ENCODE data around the gene ASIC4.

ASIC4 gene, protein sequence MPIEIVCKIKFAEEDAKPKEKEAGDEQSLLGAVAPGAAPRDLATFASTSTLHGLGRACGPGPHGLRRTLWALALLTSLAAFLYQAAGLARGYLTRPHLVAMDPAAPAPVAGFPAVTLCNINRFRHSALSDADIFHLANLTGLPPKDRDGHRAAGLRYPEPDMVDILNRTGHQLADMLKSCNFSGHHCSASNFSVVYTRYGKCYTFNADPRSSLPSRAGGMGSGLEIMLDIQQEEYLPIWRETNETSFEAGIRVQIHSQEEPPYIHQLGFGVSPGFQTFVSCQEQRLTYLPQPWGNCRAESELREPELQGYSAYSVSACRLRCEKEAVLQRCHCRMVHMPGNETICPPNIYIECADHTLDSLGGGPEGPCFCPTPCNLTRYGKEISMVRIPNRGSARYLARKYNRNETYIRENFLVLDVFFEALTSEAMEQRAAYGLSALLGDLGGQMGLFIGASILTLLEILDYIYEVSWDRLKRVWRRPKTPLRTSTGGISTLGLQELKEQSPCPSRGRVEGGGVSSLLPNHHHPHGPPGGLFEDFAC

DNA sequence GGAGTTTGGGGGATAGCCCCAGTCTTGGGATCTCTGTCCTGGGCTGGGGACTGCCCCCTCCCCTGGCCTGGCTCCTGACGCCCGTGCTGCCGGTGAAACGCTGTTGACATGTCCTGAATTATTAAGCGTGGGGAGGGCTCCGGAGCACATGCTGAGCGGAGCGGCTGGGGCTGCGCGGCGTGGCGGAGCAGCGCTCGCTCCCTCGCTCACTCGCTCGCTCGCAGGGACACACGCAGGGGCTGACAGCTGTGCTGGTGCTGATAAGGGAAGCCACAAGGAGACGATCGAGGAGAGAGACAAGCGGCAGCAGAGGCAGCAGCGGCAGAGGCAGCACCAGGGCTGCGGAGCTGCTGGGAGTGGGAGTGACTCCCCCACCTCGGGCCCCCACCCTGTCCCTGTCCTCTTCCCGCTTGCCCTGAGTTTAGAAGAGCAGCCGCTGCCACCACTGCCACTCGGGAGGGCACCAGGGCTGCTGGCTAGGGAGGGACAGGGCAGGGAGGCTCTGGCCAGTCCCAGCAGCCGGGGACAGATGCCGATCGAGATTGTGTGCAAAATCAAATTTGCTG is at the start of gene ASIC4:
TSS of gene ASIC4 (plus strand) at position 287 of the 566 bp plus-strand sequence. CDS start at position 530, 243 bp downstream.
- no peak for DNase-seq

DNA sequence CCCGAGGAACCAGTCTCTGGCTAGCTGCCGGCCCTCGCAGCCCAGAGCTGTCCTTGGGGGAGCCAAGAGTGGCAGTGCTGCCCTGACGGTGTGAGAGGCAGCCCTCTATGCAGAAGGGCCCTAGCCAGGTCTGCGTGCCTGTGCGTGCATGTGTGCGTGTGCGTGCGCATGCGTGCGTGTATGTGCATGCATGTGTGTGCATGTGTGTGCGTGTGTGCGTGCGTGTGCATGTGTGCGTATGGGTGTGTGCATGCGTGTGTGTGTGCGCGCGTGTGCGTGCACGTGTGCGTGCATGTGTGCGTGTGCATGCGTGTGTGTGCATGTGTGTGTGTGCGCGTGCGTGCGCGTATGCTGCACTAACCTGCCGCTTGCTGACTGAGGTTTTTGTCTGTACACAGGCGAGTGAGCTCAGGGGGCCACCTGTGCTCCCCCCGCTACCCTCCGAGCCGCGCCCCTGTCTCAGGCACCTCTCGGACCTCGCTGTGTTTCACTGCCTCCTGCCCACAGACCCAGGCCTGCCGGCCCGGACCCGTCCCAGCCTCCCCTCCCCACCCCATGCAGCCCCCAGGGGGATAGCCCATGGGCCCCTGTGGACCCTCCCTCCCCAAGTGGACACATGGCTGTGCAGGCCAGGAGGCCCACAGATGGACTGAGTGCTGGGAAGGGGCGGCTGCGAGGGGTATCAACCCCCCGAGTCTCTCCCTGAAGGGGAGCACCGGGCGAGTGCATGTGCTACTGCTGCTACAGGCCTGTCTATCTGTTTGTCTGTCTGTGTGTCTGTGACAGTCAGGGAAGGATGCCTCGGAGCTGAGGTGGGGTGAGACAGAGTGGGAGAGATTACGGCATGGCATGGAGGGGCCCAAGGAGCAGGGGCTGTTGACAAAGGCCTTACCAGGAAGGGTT is 48.4 kb upstream of the ASIC4 start:
- DNase-seq: no peak

DNA sequence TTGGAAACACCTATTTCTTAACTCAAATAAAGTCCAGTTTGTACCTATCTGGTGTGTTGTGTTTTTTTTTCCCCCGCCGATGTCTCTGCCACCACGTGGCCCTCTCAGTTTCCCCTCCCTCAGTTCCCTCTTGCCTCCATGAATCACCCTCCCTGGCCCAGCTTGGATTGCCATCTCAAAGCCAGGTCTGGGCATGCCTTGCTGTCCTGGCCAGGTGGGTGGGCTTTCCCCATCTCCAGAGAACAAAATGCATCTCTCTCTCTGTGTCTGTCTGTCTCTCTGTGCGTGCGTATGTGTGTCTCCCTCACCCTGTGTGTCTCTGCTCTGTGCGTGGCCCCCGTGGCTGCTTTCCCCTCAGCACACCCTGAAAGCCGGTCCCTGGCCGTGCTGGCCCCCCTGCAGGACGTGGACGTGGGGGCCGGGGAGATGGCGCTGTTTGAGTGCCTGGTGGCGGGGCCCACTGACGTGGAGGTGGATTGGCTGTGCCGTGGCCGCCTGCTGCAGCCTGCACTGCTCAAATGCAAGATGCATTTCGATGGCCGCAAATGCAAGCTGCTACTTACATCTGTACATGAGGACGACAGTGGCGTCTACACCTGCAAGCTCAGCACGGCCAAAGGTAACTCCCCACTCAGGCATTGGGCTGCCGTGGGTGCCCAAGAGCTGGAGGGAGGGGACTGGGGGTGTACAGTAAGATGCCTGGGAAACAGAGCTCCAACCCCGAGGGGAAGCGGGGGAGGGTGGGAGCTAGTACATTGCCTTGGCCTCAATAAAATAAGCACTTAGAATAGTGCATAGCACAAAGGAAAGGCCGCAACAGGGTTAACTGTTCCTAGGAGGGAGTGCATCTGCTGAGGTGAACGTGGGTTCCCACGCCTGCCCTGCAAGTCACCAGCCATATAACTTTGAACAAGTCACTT is 47.2 kb upstream of the ASIC4 start:
- no peak for DNase-seq

DNA sequence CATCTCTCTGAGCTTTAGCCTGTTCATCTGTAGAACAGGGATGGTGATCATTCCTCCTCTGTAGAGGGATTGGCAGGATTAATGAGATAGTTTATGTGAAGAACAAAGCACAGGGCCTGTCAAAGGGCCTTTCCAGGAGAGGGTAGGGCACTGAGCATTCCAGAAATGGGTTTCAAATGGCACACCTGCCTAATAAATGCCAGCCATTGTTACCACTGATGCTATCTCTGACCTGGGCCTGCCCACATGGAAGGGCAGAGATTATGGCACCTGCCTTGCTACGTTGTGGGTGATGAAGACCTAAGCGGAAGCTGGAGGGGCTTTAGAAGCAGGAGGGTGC is 46.6 kb upstream of the ASIC4 start:
- DNase-seq: no peak

DNA sequence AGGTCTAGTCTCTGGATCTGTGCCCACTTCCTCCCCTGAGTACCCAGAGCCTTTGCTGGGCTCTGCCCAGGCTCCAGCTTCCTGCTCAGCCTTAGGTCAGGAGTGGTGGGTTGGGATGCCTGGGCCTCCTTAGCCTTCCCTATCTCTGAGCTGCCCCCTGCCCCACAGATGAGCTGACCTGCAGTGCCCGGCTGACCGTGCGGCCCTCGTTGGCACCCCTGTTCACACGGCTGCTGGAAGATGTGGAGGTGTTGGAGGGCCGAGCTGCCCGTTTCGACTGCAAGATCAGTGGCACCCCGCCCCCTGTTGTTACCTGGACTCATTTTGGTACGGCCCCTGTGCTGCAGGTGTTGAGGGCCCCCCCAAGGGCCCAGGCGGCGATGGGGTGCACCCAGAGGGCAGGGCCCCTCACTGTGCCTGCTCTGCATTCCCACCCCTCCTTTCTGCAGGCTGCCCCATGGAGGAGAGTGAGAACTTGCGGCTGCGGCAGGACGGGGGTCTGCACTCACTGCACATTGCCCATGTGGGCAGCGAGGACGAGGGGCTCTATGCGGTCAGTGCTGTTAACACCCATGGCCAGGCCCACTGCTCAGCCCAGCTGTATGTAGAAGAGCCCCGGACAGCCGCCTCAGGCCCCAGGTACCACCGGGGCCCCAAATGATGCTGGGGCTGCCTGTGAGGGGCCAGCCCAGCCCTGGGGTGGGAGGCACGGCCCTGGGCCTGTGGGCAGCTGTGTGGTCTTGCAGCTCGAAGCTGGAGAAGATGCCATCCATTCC is 45.7 kb upstream of the ASIC4 start:
- no peak for DNase-seq

DNA sequence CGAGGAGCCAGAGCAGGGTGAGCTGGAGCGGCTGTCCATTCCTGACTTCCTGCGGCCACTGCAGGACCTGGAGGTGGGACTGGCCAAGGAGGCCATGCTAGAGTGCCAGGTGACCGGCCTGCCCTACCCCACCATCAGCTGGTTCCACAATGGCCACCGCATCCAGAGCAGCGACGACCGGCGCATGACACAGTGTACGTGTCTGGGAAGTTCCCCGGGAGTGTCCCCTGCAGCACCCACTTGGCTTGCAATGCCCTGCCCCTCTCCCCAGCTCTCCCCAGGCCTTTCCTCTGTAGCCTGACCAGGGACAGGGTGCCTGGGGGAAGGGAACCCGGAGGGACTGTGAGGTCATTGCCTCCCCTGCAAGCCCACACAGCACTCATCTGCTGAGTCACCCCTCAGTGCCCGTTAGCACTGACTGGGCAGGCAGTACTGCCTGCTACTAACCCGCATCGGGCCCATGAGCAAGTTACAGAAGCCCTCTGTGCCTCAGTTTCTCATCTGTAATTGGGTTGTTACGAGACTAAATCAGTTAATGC is 45.0 kb upstream of the ASIC4 start:
- no peak for DNase-seq

DNA sequence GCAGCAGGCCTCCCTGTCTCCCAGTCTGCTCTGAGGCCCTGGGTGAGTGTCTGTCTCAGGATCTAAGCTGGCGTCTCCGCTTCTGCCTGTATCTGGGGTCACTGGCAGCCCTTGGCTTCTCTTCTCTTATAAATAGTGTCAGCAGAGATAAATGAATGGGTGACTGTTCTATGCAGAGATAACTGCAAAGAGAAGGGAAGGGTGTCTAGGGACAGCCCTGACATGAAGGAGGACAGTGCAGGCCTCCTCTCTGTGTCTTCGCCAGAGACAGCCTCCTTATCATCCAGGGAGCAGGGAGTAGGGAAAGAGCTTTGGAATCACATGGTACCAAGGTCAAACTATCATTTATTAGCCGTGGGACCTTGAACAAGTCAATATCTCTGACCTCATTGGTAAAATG is 43.9 kb upstream of the ASIC4 start:
- DNase-seq: no peak

DNA sequence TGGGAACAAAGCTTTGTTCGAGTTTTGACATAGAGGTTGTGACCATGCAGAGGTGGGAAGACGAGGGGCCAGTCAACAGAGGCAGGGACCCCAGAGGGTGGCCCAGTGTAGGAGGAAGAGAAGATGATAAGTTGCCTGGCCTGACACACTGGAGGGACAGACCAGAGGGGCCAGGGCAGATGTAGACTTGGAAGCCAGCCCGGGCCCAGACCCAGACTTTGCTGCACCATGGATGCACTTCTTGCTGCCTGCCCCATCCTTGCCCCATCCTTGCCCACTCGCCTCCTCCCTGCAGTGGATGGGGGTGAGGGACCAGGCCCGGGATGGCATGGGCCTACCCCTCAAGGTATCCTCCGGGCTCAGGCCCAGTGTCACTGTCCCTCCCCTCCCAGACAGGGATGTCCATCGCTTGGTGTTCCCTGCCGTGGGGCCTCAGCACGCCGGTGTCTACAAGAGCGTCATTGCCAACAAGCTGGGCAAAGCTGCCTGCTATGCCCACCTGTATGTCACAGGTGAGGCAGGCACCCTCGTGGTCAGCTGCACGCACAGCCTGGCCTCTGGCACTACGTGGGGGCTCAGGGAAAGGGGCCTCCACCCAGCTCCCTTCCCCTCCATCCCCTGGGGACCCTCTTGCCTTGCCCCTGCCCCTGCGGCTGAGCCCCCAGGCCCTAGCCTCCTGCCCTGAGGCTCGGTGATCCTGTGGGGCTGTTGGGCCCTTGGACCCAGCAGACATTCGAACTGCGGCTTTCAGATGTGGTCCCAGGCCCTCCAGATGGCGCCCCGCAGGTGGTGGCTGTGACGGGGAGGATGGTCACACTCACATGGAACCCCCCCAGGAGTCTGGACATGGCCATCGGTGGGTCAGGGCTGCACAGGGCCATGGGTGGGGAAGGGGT is 42.6 kb upstream of the ASIC4 start:
- DNase-seq: no peak

DNA sequence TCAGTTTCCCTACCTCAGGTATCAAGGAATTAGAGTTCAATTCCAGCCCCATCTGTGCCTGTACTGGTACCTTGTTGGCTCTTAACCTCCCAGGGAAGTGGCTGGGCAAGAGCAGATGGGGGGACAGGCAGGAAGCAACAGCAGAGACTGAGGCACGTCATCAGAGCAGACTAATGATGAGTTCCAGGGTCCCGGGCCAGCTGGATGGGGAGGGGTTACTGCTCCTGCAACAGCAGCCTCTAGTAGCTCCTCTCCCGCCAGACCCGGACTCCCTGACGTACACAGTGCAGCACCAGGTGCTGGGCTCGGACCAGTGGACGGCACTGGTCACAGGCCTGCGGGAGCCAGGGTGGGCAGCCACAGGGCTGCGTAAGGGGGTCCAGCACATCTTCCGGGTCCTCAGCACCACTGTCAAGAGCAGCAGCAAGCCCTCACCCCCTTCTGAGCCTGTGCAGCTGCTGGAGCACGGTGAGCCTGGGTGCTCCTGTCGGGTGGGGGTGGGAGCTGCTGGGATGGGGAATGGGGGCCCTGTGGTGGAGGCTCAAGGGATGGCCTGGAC is 41.6 kb upstream of the ASIC4 start:
- DNase-seq: no peak

DNA sequence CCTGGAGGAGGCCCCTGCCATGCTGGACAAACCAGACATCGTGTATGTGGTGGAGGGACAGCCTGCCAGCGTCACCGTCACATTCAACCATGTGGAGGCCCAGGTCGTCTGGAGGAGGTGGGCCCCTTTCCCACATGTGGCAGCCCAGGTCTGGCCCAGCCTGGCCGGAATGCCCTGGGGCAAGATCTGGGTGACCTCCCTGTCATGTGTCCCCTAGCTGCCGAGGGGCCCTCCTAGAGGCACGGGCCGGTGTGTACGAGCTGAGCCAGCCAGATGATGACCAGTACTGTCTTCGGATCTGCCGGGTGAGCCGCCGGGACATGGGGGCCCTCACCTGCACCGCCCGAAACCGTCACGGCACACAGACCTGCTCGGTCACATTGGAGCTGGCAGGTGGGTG is 40.8 kb upstream of the ASIC4 start:
- DNase-seq: no peak

DNA sequence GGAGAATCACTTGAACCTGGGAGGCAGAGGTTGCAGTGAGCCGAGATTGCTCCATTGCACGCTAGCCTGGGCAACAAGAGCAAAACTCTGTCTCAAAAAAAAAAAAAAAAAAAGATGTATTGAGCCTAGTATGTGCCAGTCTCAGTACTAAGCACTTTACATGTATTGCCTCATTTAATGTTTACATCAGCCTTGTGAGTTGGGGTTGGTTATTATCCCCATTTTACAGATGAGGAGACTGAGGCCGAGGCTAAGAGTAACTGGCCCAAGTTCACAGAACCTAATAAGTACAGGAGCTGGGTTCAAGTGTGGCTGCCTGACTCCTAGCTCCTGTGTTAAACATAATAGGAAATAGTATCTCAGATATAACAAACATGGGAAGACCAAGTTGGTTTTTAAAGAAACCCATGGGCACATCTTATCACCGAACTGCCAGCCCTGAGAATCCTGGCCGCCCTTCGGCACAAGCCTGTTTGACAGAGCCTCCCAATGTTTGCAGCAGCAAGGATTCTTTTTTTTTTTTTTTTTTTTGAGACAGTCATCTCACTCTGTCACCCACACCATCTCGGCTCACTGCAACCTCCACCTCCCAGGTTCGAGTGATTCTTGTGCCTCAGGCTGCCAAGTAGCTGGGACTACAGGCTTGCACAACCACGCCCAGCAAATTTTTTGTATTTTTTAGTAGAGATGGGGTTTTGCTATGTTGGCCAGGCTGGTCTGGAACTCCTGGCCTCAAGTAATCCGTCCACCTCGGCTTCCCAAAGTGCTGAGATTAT is 39.8 kb upstream of the ASIC4 start:
- DNase-seq: no peak

DNA sequence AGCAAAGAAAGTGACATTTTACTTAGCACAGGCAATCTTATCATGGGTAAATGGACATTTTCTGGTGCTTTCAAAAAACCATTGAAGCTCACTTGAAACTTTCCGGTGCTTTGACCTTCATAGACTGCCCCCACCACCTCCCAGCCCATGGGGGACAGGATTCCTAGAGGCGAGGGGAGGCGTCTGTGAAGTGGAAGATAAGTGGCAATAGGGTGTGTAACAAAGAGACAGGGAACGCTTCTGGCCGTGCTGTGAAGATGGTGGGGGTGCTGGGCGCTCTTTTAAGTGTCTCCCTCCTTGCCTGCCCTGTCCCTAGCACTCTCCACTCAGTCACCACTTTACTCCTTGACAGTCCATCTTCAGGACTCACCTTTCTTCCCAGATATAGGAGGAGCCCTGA is 39.0 kb upstream of the ASIC4 start:
- no peak for DNase-seq

DNA sequence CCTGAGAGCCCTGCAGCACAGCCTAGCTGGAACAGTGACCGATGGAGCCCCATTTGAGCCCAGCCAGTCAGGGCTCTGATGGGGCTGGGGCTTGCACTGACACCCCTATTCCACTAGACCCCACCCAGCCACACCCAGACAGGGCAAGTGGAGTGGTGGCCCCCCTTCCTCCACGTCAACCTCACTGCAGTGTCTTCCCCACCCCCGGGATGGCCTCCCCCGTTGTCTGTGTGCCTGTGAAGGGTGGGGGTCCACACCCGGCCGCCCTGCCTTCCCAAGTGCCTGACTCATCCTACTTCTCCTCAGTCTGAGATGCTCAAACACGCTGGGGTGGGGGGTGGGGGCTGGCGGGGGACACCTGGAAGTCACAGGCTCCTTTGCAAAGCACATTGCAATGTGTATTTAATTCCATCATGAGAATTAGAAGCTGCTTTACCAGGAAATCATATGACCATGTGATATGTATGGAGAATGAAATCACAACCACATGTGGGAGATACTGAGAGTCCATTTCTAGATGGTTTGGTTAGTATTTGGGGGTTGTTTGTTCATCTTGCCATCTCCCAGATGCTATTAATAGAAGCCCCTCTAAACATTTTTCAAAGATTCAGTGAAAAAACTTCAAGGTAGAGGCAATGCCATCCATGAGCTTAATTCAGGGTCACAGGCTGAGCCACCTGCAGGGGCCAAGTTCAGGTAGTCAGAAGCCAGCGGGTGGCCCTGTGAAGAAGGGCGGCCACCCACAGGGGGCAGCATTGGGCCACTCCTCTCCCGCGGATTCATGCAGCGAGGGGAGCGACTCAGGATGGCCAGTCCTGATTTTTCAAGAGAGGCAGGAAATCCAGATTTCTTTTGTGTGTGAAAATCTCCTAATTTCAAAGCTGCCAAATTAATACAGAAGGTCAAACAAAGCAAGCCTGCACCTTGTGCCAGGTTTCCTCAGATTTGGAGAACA is 38.3 kb upstream of the ASIC4 start:
- DNase-seq: no peak

DNA sequence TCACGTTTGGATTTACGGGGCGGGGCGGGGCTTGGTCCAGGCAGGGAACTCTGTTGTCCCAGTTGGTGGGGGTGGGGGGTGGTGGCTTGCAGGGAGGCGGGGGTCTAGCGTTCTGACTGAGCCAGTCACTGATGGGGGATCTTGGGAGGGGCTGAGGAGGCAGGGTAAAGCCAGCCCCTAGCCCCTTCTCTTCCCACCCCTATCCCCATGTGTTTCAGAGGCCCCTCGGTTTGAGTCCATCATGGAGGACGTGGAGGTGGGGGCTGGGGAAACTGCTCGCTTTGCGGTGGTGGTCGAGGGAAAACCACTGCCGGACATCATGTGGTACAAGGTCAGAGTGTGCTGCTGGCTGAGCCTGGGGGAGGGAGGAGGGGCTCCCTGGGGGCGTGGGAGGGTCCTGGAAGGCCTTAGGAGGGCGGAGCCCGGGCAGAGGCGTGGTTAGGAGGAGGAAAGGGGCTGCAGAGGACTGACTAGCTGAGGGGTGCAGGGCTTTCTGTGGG is 37.6 kb upstream of the ASIC4 start:
- DNase-seq: no peak

DNA sequence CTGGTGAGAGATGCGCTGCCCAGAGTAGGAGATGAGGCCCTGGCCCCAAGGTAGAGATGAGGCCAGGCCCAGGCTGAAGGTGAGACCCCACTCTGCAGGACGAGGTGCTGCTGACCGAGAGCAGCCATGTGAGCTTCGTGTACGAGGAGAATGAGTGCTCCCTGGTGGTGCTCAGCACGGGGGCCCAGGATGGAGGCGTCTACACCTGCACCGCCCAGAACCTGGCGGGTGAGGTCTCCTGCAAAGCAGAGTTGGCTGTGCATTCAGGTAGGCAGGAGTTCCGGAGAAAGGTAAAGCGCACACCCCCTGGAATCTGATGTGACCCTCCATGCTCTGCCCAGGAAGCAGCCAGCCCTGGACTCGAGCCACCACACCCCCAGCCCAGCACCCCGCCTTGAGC is 37.1 kb upstream of the ASIC4 start:
- DNase-seq: no peak

DNA sequence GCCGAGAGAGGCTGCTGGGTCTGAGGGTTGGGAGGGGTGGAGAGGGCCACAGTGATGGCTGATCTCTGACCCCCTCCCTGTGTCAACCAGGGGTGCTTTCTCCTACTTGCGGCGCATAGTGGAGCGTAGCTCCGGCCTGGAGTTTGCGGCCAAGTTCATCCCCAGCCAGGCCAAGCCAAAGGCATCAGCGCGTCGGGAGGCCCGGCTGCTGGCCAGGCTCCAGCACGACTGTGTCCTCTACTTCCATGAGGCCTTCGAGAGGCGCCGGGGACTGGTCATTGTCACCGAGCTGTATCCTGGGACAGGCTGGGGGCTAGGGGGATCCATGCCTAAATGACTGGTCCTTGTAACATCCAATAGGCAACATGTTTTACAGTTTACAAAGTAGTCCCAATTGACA is 36.5 kb upstream of the ASIC4 start:
- DNase-seq: no peak

DNA sequence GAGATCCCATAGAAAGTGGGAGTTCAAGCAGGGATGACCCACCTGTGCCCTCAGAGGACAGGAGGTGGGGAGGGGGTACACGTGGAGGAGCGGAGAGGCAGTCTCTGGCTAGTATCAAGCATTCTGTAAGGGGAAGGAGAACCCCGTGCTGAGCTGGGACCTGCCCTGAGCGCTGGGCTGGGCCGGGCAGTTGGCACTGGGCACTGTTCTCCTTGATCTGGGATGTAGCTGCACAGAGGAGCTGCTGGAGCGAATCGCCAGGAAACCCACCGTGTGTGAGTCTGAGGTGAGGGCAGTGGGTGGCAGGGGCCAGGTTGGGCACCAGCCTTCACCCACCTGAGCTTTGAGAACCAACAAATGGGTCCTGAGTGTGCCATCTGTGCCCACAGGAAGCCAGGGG is 35.4 kb upstream of the ASIC4 start:
- DNase-seq: no peak

DNA sequence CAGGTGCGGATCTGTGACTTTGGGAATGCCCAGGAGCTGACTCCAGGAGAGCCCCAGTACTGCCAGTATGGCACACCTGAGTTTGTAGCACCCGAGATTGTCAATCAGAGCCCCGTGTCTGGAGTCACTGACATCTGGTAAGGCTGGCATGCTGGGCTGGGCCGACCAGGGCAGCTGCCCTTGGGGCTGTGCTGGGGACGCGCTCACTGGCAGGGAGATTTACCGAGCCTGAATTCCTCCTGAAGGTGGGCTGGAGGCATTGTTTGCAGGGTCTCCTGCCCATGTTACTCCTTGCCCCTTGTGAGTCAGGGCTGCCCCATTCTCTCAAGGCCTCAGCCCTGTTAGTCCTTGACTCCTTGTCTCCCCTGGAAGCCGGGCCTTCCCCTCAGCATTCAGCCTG is 34.3 kb upstream of the ASIC4 start:
- DNase-seq: no peak
